ENCODE measurements around the gene AKAP9. TPM values are rescaled to one million over a fixed set of nuclear protein-coding genes. Genes with fewer than 3 reads are reported as not detected.

Gene AKAP9
- total and polyA plus RNA-seq, 9 donors, result 63.1 to 94.0 (median 79.0) TPM

DNA sequence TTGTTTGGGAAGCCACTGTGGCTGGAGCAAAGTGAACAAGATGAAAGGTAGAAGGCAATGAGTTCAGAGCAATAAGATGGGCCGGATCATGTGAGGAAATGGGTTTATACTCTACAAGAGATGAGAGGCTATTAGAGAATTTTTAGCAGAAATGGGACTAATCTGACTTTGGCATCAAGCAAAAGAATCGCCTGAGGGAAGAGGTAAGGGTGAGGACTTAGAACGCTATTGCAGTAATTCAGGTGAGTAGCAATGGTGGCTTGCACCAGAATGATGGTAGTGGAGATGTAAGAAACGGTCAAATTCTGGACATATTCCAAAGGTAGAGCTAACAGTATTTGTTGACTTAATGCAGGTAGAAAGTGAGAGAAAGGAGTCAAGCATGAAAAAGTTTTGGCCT lies 29.5 kb upstream of the AKAP9 start:
- Histone ChIP-seq H3K4me3 (ENCODE audit: low read length) (no peak overlapping the region), H3K9me3 (replicated peaks; ENCODE audit: control insufficient read depth, low read depth, low read length) (no peaks in the 10 kb centered on the region), H3K27ac (ENCODE audit: low read length) (no peak overlapping the region), H3K36me3 (ENCODE audit: control insufficient read depth, insufficient read depth, low read length) (no peaks in the 10 kb centered on the region), H3K4me1 (ENCODE audit: control insufficient read depth, insufficient read depth, low read length) (no peaks in the 10 kb centered on the region), H3K27me3 (ENCODE audit: control insufficient read depth, insufficient read depth, low read length) (no peaks in the 10 kb centered on the region)
- 92% methylated on average over 4 of the region's 4 CpGs for WGBS (ENCODE audit: insufficient coverage)
- DNase-seq, result no peak

GRCh38 chr7:91912494-91912893 lies 28.2 kb upstream of the AKAP9 start:
- no peaks in the 10 kb centered on the region for H3K36me3 ChIP-seq (ENCODE audit: control insufficient read depth, insufficient read depth, low read length)
- H3K27ac ChIP-seq (ENCODE audit: low read length), result no peak overlapping the region
- no peak overlapping the region for H3K4me3 ChIP-seq (ENCODE audit: low read length)
- no peaks in the 10 kb centered on the region for H3K4me1 ChIP-seq (ENCODE audit: control insufficient read depth, insufficient read depth, low read length)
- H3K9me3 ChIP-seq (replicated peaks; ENCODE audit: control insufficient read depth, low read depth, low read length), result no peaks in the 10 kb centered on the region
- no peak for DNase-seq
- no peaks in the 10 kb centered on the region for H3K27me3 ChIP-seq (ENCODE audit: control insufficient read depth, insufficient read depth, low read length)

GRCh38 chr7:91913612-91914011 lies 27.1 kb upstream of the AKAP9 start:
- Histone ChIP-seq H3K36me3 (ENCODE audit: control insufficient read depth, insufficient read depth, low read length) (no peaks in the 10 kb centered on the region), H3K4me3 (ENCODE audit: low read length) (no peak overlapping the region), H3K27ac (ENCODE audit: low read length) (no peak overlapping the region), H3K4me1 (ENCODE audit: control insufficient read depth, insufficient read depth, low read length) (no peaks in the 10 kb centered on the region), H3K27me3 (ENCODE audit: control insufficient read depth, insufficient read depth, low read length) (no peaks in the 10 kb centered on the region), H3K9me3 (replicated peaks; ENCODE audit: control insufficient read depth, low read depth, low read length) (no peaks in the 10 kb centered on the region)
- 50% methylated on average over 1 of the region's 2 CpGs for WGBS (ENCODE audit: insufficient coverage)
- DNase-seq, result no peak

DNA sequence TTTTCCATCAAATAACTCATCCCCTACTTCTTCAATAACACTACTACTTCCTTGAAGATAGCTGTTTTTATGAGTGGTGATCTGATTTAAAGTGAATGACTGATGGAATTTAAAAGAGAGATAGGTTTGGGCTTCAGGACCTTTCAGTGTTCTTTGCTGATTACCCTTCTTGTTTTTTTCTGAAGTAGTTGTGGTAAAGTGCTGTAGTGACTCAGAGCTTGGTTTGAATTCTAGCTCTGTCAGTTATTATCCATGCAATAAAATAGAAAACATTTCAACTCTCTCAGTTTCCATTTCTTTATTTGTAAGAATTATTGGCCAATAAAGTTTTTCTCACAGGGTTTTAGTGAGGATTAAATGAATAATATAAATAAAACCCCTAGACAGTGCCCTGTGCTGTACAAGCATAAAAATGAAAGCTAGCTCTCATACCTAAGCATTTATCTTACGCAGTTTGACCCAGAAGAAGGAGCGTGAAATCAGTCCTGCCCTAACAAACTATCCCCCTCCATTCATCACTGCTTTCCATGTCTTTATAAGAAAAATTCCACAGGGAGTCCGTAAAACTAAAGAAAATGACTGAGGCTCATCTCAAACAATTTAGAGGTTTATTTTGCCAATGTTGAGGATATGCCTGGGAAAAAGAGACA lies 25.1 kb upstream of the AKAP9 start:
- H3K36me3 ChIP-seq (ENCODE audit: control insufficient read depth, insufficient read depth, low read length), result no peaks in the 10 kb centered on the region
- H3K4me3 ChIP-seq (ENCODE audit: low read length), result no peak overlapping the region
- no peak overlapping the region for H3K27ac ChIP-seq (ENCODE audit: low read length)
- no peaks in the 10 kb centered on the region for H3K27me3 ChIP-seq (ENCODE audit: control insufficient read depth, insufficient read depth, low read length)
- DNase-seq, result no peak
- no peaks in the 10 kb centered on the region for H3K9me3 ChIP-seq (replicated peaks; ENCODE audit: control insufficient read depth, low read depth, low read length)
- no CpG with 5 or more reads among the region's 3 CpGs for WGBS (ENCODE audit: insufficient coverage)
- no peaks in the 10 kb centered on the region for H3K4me1 ChIP-seq (ENCODE audit: control insufficient read depth, insufficient read depth, low read length)

- H3K4me1 ChIP-seq (ENCODE audit: control insufficient read depth, insufficient read depth, low read length), result no peaks in the 10 kb centered on the region
- H3K27ac ChIP-seq (ENCODE audit: low read length), result no peak overlapping the region
- H3K27me3 ChIP-seq (ENCODE audit: control insufficient read depth, insufficient read depth, low read length), result no peaks in the 10 kb centered on the region
- no peaks in the 10 kb centered on the region for H3K36me3 ChIP-seq (ENCODE audit: control insufficient read depth, insufficient read depth, low read length)
- H3K9me3 ChIP-seq (replicated peaks; ENCODE audit: control insufficient read depth, low read depth, low read length), result no peaks in the 10 kb centered on the region
- DNase-seq, result no peak
- H3K4me3 ChIP-seq (ENCODE audit: low read length), result no peak overlapping the region
- WGBS (ENCODE audit: insufficient coverage), result 40% methylated on average over 1 of the region's 1 CpG
These were observed 24.6 kb upstream of the AKAP9 start for GRCh38 chr7:91916051-91916440.

DNA sequence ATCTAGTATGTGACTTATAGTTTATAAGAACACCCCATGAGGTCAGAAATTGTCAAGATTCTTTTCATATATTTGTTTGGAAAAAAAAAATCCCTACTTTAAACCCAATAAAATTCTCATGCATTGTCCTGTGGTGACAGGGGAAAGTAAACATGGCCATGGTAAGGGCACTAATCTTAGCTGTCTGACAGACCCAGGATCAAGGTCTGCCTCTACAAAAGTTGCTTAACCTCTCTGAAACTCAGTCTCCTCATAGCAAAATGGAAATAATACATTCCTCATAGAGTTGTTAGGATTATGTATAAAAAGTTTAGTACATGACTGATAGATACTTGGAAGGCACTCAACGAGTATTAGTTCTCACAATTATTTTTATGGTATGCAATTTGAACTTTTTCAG lies 22.3 kb upstream of the AKAP9 start:
- Histone ChIP-seq H3K9me3 (replicated peaks; ENCODE audit: control insufficient read depth, low read depth, low read length) (no peaks in the 10 kb centered on the region), H3K4me3 (ENCODE audit: low read length) (no peak overlapping the region), H3K27ac (ENCODE audit: low read length) (no peak overlapping the region), H3K4me1 (ENCODE audit: control insufficient read depth, insufficient read depth, low read length) (no peaks in the 10 kb centered on the region), H3K36me3 (ENCODE audit: control insufficient read depth, insufficient read depth, low read length) (no peaks in the 10 kb centered on the region), H3K27me3 (ENCODE audit: control insufficient read depth, insufficient read depth, low read length) (no peaks in the 10 kb centered on the region)
- no peak for DNase-seq
- WGBS (ENCODE audit: insufficient coverage), result no CpG with 5 or more reads among the region's 1 CpG

DNA sequence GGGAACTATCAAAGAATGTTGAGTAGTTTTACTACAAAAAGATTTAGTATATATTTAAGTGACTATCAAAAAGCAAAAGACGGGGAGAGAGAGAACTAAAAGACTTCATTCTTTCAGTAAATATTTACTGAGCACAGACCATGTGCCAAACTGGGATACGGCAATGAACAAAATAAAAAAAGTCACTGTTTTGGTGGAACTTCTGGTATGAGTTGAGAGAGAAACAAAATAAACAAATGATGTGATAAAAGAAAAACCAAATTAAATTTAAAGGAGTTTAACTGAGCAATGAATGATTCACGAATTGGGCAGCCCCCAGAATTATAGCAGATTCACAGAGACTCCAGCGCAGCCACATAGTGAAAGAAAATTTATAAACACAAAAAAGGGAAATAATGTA lies 17.8 kb upstream of the AKAP9 start:
- Histone ChIP-seq H3K9me3 (replicated peaks; ENCODE audit: control insufficient read depth, low read depth, low read length) (no peaks in the 10 kb centered on the region), H3K27me3 (ENCODE audit: control insufficient read depth, insufficient read depth, low read length) (no peaks in the 10 kb centered on the region), H3K4me1 (ENCODE audit: control insufficient read depth, insufficient read depth, low read length) (no peaks in the 10 kb centered on the region), H3K36me3 (ENCODE audit: control insufficient read depth, insufficient read depth, low read length) (no peaks in the 10 kb centered on the region), H3K27ac (ENCODE audit: low read length) (no peak overlapping the region), H3K4me3 (ENCODE audit: low read length) (no peak overlapping the region)
- no peak for DNase-seq
- WGBS (ENCODE audit: insufficient coverage), result no CpG with 5 or more reads among the region's 4 CpGs

- H3K27me3 ChIP-seq (ENCODE audit: control insufficient read depth, insufficient read depth, low read length), result no peaks in the 10 kb centered on the region
- no peak for DNase-seq
These were observed 12.8 kb upstream of the AKAP9 start for GRCh38 chr7:91927912-91928311.

GRCh38 chr7:91929463-91929862 lies 11.2 kb upstream of the AKAP9 start:
- WGBS (ENCODE audit: insufficient coverage), result no CpG with 5 or more reads among the region's 3 CpGs
- peaks cover 2% of the 10 kb centered on the region for H3K27me3 ChIP-seq (ENCODE audit: control insufficient read depth, insufficient read depth, low read length)
- DNase-seq, result no peak
- H3K36me3 ChIP-seq (ENCODE audit: control insufficient read depth, insufficient read depth, low read length), result no peaks in the 10 kb centered on the region
- no peak overlapping the region for H3K27ac ChIP-seq (ENCODE audit: low read length)
- H3K9me3 ChIP-seq (replicated peaks; ENCODE audit: control insufficient read depth, low read depth, low read length), result no peaks in the 10 kb centered on the region
- H3K4me1 ChIP-seq (ENCODE audit: control insufficient read depth, insufficient read depth, low read length), result no peaks in the 10 kb centered on the region
- H3K4me3 ChIP-seq (ENCODE audit: low read length), result no peak overlapping the region

More at GRCh38 chr7:91927912-91928311, 12.8 kb upstream of the AKAP9 start:
- H3K9me3 ChIP-seq (replicated peaks; ENCODE audit: control insufficient read depth, low read depth, low read length), result no peaks in the 10 kb centered on the region
- no peaks in the 10 kb centered on the region for H3K36me3 ChIP-seq (ENCODE audit: control insufficient read depth, insufficient read depth, low read length)
- H3K4me3 ChIP-seq (ENCODE audit: low read length), result no peak overlapping the region
- H3K27ac ChIP-seq (ENCODE audit: low read length), result no peak overlapping the region
- H3K4me1 ChIP-seq (ENCODE audit: control insufficient read depth, insufficient read depth, low read length), result no peaks in the 10 kb centered on the region
- 86% methylated on average over 2 of the region's 6 CpGs for WGBS (ENCODE audit: insufficient coverage)

GRCh38 chr7:91940171-91940570 lies 491 bp upstream of the AKAP9 start:
- 0% methylated on average over 5 of the region's 12 CpGs for WGBS (ENCODE audit: insufficient coverage)
- DNase-seq, result peak; percentile 78
- peak overlapping the region; percentile 81 for H3K4me3 ChIP-seq (ENCODE audit: low read length)
- no peaks in the 10 kb centered on the region for H3K36me3 ChIP-seq (ENCODE audit: control insufficient read depth, insufficient read depth, low read length)
- no peaks in the 10 kb centered on the region for H3K9me3 ChIP-seq (replicated peaks; ENCODE audit: control insufficient read depth, low read depth, low read length)
- H3K27me3 ChIP-seq (ENCODE audit: control insufficient read depth, insufficient read depth, low read length), result no peaks in the 10 kb centered on the region
- H3K4me1 ChIP-seq (ENCODE audit: control insufficient read depth, insufficient read depth, low read length), result peaks cover 7% of the 10 kb centered on the region
- H3K27ac ChIP-seq (ENCODE audit: low read length), result peak overlapping the region; percentile 99

DNA sequence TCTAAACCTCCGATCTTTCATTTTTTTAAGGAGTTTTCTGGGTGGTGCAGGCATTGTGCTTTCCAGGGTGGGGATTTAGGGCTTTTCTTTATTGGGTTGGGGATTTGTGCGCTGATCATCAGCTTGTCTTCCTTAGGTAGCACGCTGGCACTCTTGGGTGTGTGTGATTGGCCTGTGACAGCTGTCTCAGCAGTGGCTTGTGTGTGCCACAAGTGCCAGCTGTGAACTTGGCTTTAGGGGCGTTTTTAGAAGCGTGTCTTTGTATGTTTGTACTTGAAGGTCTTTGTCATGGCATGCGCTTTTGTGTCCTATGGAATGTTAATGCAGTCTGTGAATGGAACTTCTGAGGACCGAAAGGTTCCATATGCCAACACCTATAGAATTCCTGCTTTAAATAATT lies 788 bp downstream of the AKAP9 start:
- 6% methylated on average over 2 of the region's 7 CpGs for WGBS (ENCODE audit: insufficient coverage)
- H3K9me3 ChIP-seq (replicated peaks; ENCODE audit: control insufficient read depth, low read depth, low read length), result no peaks in the 10 kb centered on the region
- peak; percentile 86 for DNase-seq
- no peaks in the 10 kb centered on the region for H3K27me3 ChIP-seq (ENCODE audit: control insufficient read depth, insufficient read depth, low read length)
- H3K4me1 ChIP-seq (ENCODE audit: control insufficient read depth, insufficient read depth, low read length), result peaks cover 7% of the 10 kb centered on the region
- H3K27ac ChIP-seq (ENCODE audit: low read length), result peak overlapping the region; percentile 99
- no peaks in the 10 kb centered on the region for H3K36me3 ChIP-seq (ENCODE audit: control insufficient read depth, insufficient read depth, low read length)
- peak overlapping the region; percentile 81 for H3K4me3 ChIP-seq (ENCODE audit: low read length)
